ENCODE data around the gene A2ML1. TPM values are rescaled to one million over a fixed set of nuclear protein-coding genes. Genes with fewer than 3 reads are reported as not detected.

Gene A2ML1
- total RNA-seq, 2 donors from 2014 or later: 0.27 TPM; not detected in 1

GRCh38 chr12:8871068-8871467 is 48.6 kb downstream of the A2ML1 start:
- TF ChIP-seq CTCF (IDR thresholded peaks at IDR 0.05): no peak
- Histone ChIP-seq H3K27ac (no peak overlapping the region), H3K4me3 (no peak overlapping the region), H3K27me3 (replicated peaks; ENCODE audit: insufficient read depth) (no peaks in the 10 kb centered on the region), H3K4me1 (ENCODE audit: control insufficient read depth in 1 of 2, low read depth in 2 of 2) (no peaks in the 10 kb centered on the region), H3K36me3 (no peaks in the 10 kb centered on the region), H3K9me3 (no peaks in the 10 kb centered on the region)
- ATAC-seq (ENCODE audit: insufficient number of reproducible peaks, low FRiP score, low read depth) (no peak), DNase-seq (ENCODE audit: low spot score) (no peak)

GRCh38 chr12:8876887-8877286 is 54.5 kb downstream of the A2ML1 start:
- no peak overlapping the region for H3K4me3 ChIP-seq
- TF ChIP-seq CTCF (IDR thresholded peaks at IDR 0.05): no peak
- no peaks in the 10 kb centered on the region for H3K9me3 ChIP-seq
- no peak for DNase-seq (ENCODE audit: low spot score)
- no peaks in the 10 kb centered on the region for H3K27me3 ChIP-seq (replicated peaks; ENCODE audit: insufficient read depth)
- no peaks in the 10 kb centered on the region for H3K4me1 ChIP-seq (ENCODE audit: control insufficient read depth in 1 of 2, low read depth in 2 of 2)
- no peak for ATAC-seq (ENCODE audit: insufficient number of reproducible peaks, low FRiP score, low read depth)
- H3K27ac ChIP-seq: no peak overlapping the region
- no peaks in the 10 kb centered on the region for H3K36me3 ChIP-seq

- Histone ChIP-seq H3K9me3 (no peaks in the 10 kb centered on the region), H3K4me1 (ENCODE audit: control insufficient read depth in 1 of 2, low read depth in 2 of 2) (no peaks in the 10 kb centered on the region), H3K27me3 (replicated peaks; ENCODE audit: insufficient read depth) (no peaks in the 10 kb centered on the region), H3K4me3 (no peak overlapping the region), H3K27ac (no peak overlapping the region), H3K36me3 (no peaks in the 10 kb centered on the region)
- DNase-seq (ENCODE audit: low spot score) (no peak), ATAC-seq (ENCODE audit: insufficient number of reproducible peaks, low FRiP score, low read depth) (no peak)
- no peak for TF ChIP-seq CTCF (IDR thresholded peaks at IDR 0.05)
Observed at GRCh38 chr12:8886502-8887284, 64.3 kb downstream of the A2ML1 start.

- Histone ChIP-seq H3K27me3 (replicated peaks; ENCODE audit: insufficient read depth) (no peaks in the 10 kb centered on the region), H3K4me1 (ENCODE audit: control insufficient read depth in 1 of 2, low read depth in 2 of 2) (no peaks in the 10 kb centered on the region), H3K4me3 (no peak overlapping the region), H3K36me3 (no peaks in the 10 kb centered on the region), H3K27ac (no peak overlapping the region), H3K9me3 (no peaks in the 10 kb centered on the region)
- ATAC-seq (ENCODE audit: insufficient number of reproducible peaks, low FRiP score, low read depth): no peak
- no peak for DNase-seq (ENCODE audit: low spot score)
- TF ChIP-seq CTCF (IDR thresholded peaks at IDR 0.05): no peak
Observed at GRCh38 chr12:8887285-8887715, 64.9 kb downstream of the A2ML1 start.

- peak; percentile 82 for TF ChIP-seq CTCF (IDR thresholded peaks at IDR 0.05)
- Histone ChIP-seq H3K27ac (no peak overlapping the region), H3K4me1 (ENCODE audit: control insufficient read depth in 1 of 2, low read depth in 2 of 2) (no peaks in the 10 kb centered on the region), H3K4me3 (peak overlapping the region; percentile 80), H3K36me3 (no peaks in the 10 kb centered on the region), H3K9me3 (no peaks in the 10 kb centered on the region), H3K27me3 (replicated peaks; ENCODE audit: insufficient read depth) (no peaks in the 10 kb centered on the region)
- DNase-seq (ENCODE audit: low spot score) (no peak), ATAC-seq (ENCODE audit: insufficient number of reproducible peaks, low FRiP score, low read depth) (peak; percentile 58)
Observed at GRCh38 chr12:8890313-8891085, 68.1 kb downstream of the A2ML1 start.

Measured in thoracic aorta (tissue), 2 donors.